ENCODE results near the gene USHBP1. TPM values are rescaled to one million over a fixed set of nuclear protein-coding genes. Genes with fewer than 3 reads are reported as not detected.

USHBP1 gene
- total RNA-seq (2014; rRNA removed; shearing (Covaris generic)), result 7.5 and 13.6 TPM in 2 replicates

GRCh38 chr19:17264641-17264979 lies at the start of gene USHBP1:
Gene USHBP1, minus strand, starts transcription at chr19:17264745. Its CDS starts 446 bp downstream, at chr19:17264299.
- peak; percentile 94 for DNase-seq
- no peaks in the 10 kb centered on the region for H3K27me3 ChIP-seq (ENCODE audit: control insufficient read depth, insufficient read depth, low read length)
- H3K4me3 ChIP-seq (ENCODE audit: insufficient read depth, low read depth, low read length), result 0 out of 2 replicates have a peak within 1 kb of the TSS, but pooled peaks have one; percentile 1
- peaks cover 2% of the 10 kb centered on the region for H3K36me3 ChIP-seq (replicated peaks; ENCODE audit: control insufficient read depth, insufficient read depth, low read length)

DNA sequence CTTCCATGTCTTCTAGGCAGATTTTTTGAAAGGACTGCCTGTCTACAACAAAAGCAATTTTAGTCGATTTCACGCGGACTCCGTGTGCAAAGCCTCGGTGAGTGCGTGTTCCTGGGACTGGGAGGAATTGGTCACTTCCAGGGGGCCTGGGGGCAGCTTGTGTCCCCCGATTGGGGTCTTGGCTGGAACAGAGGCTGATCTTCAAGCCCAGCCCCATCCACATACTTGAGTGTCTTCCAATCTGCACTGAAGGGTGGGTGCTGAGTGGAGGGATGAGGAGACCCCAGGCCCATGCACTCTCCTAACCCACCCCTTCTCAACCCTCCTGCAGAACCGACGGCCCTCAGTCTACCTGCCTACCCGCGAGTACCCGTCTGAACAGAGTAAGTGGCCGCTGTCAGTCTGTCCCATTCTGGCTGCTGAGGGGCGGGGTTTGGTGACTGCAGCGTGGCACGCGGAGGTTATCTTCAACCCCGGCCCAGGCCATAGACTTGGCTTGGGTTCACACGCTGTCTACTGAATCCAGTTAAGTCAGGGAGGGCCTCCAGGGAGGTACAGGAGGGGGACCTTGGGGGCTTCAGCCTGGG lies 49.6 kb upstream of the USHBP1 start:
- no peak for DNase-seq
- Histone ChIP-seq H3K27me3 (ENCODE audit: control insufficient read depth, insufficient read depth, low read length) (no peaks in the 10 kb centered on the region), H3K4me3 (ENCODE audit: insufficient read depth, low read depth, low read length) (no peak overlapping the region), H3K36me3 (replicated peaks; ENCODE audit: control insufficient read depth, insufficient read depth, low read length) (peaks cover 11% of the 10 kb centered on the region)

DNA sequence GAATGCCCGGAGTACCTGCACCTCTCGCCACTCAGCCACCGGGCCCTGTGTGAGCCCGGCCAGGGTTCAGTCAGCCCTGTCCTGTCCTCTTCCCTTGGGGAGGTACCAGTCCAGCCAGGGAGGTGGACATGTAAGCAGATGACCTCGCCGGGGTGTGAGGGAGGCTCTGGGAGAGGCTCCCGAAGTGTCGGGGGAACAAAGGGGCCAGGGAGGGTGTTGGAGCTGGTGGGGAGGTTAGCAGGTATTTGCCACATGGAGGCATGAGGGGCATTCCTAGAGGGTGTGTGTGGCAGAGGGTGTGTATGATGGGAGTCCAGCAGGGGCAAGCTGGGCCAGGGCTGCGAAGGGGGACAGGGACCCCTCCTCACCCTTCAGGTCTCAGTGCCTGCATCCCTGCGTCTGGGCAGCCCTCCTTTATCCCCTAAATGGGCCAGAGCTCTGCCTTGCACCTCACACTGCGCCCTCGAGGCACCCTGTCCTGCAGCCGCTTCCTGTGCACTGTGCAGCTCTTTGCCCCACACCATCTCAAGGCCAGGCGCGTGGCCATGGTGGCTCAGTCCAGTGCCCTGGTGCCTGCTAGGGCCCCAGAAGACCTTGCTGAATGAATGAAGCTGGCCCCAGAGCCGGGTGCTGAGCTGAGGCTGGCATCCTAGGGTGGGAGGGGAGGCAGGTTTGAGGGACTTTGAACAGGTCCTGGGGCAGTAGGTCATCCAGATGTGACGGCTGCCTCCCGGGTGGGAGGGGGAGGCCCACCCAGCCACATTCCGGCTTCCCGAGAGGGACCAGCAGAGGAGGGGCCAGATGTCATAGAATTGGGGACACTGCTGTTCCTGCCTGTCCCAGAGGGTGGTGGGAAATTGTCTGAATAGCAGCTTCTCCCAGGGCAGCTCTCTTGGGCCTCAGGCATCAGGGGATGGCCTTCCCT lies 47.9 kb upstream of the USHBP1 start:
- Histone ChIP-seq H3K4me3 (ENCODE audit: insufficient read depth, low read depth, low read length) (no peak overlapping the region), H3K27me3 (ENCODE audit: control insufficient read depth, insufficient read depth, low read length) (no peaks in the 10 kb centered on the region), H3K36me3 (replicated peaks; ENCODE audit: control insufficient read depth, insufficient read depth, low read length) (peaks cover 11% of the 10 kb centered on the region)
- DNase-seq, result no peak

DNA sequence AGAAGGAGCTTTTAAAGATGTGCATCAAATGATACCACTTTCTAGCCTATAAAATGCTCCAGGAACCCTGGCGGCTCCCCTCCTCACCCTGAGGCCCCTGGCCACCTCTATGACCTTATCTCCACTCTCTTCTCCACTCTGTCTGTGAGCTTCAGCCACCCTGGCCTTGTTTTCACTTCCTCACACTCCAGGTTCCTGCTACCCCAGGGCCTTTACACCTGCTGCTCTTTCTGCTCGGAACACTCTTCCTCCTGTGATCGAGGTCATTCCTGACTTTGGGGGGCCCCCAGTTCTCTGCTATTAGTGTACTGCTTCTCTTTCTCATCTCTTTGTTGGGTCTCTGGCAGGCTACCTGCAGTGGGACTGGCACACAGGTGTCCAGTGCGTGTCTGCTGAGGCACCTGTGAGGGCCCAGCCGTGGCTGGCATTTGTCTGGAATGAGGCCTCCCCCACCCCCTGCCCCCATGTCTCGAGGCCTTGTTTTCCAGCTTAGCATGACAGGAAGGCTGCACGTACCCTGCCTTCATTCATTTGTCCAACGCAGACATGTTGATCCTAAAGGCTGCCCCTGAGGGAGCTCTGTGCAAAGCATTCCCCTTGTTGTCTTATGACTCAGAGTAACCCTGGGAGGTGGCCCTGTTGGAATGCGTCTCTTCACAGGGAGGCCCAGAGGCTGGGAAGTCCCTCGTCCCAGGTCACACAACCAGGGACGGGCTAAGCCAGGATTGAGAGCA lies 47.1 kb upstream of the USHBP1 start:
- Histone ChIP-seq H3K27me3 (ENCODE audit: control insufficient read depth, insufficient read depth, low read length) (no peaks in the 10 kb centered on the region), H3K4me3 (ENCODE audit: insufficient read depth, low read depth, low read length) (no peak overlapping the region)
- DNase-seq, result no peak

GRCh38 chr19:17309965-17310461 lies 45.5 kb upstream of the USHBP1 start:
- Histone ChIP-seq H3K27me3 (ENCODE audit: control insufficient read depth, insufficient read depth, low read length) (no peaks in the 10 kb centered on the region), H3K4me3 (ENCODE audit: insufficient read depth, low read depth, low read length) (peak overlapping the region; percentile 96), H3K36me3 (replicated peaks; ENCODE audit: control insufficient read depth, insufficient read depth, low read length) (peaks cover 6% of the 10 kb centered on the region)
- no peak for DNase-seq

More for the DNA sequence above, 47.1 kb upstream of the USHBP1 start:
- peaks cover 11% of the 10 kb centered on the region for H3K36me3 ChIP-seq (replicated peaks; ENCODE audit: control insufficient read depth, insufficient read depth, low read length)

DNA sequence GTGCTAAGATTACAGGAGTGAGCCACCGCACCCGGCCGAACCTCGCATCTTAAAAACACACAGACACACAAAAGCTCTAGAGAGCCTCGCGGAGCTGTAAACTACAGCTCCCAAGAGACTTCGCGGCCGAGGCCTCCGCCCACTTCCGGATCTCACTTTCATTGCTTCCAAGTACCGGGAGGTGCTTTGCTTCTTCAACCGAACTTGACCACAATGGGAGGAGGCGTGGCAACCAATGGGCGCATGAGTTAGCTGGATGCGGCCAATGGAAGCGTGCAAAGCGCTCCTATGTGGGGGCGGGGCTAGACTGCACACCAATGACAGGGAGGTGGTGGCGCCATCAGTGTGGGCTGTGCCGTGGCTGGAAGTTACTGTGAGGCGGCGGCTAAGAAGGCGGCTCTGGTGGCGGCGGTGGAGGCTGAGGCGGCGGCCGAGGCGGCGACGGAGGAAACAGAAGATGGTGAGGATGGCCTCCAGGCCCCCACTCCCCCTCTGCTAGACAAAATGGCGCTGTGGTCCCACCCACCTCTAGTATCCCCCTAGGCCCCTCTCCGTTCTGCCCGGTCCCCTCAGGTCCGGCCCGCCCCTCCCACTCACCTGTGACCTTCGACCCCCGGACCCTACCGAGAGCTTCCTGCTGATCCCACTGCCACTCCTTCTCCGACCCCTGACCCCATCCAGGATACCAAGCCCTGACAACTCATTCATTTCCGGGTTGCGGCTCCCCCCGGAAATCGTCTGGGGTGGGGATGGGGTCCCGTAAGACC lies 44.8 kb upstream of the USHBP1 start, which contains the start of gene DDA1:
DDA1 (plus strand) TSS at position 366 of the 767 bp plus-strand sequence; CDS start at position 458, 92 bp downstream.
- DNase-seq, result peak; percentile 99
- peak within 1 kb of the TSS; percentile 96 for H3K4me3 ChIP-seq (ENCODE audit: insufficient read depth, low read depth, low read length)
- peaks cover 3% of the 10 kb centered on the region for H3K36me3 ChIP-seq (replicated peaks; ENCODE audit: control insufficient read depth, insufficient read depth, low read length)
- no peaks in the 10 kb centered on the region for H3K27me3 ChIP-seq (ENCODE audit: control insufficient read depth, insufficient read depth, low read length)

DNA sequence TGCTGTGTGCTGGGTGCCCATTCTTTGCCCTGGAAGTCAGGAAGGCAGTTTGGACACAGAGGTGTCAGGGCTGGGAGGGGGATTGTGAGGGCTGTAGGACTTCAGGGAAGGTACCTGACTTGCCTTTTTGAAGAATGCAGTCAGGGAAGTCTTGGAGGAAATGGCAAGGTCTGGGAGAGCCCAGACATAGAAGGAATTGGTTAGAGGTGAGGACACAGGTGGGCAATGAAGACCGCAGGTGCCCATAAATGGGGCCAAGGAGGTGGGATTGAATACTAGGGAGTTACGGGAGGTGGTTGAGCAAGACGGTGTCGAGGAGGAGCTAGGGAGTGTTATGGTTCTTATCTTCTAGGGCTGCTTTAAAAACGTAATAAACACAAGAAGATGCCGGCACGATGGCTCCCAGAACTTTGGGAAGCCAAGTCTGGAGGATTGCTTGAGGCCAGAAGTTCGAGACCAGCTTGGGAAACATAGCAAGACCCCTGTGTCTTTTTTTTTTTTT lies 43.4 kb upstream of the USHBP1 start:
- DNase-seq, result no peak
- Histone ChIP-seq H3K4me3 (ENCODE audit: insufficient read depth, low read depth, low read length) (no peak overlapping the region), H3K27me3 (ENCODE audit: control insufficient read depth, insufficient read depth, low read length) (no peaks in the 10 kb centered on the region), H3K36me3 (replicated peaks; ENCODE audit: control insufficient read depth, insufficient read depth, low read length) (no peaks in the 10 kb centered on the region; the same call in 1 of the 2 replicates)

- Histone ChIP-seq H3K27me3 (ENCODE audit: control insufficient read depth, insufficient read depth, low read length) (no peaks in the 10 kb centered on the region), H3K36me3 (replicated peaks; ENCODE audit: control insufficient read depth, insufficient read depth, low read length) (no peaks in the 10 kb centered on the region), H3K4me3 (ENCODE audit: insufficient read depth, low read depth, low read length) (peak overlapping the region; percentile 90)
- no peak for DNase-seq
These were observed 41.8 kb upstream of the USHBP1 start for GRCh38 chr19:17306285-17306714.

GRCh38 chr19:17305517-17306284 lies 41.2 kb upstream of the USHBP1 start, which contains the start of gene MRPL34:
Gene MRPL34, plus strand, starts transcription at chr19:17305872. Its CDS starts 21 bp downstream, at chr19:17305893.
- Histone ChIP-seq H3K4me3 (ENCODE audit: insufficient read depth, low read depth, low read length) (peak within 1 kb of the TSS; percentile 90), H3K36me3 (replicated peaks; ENCODE audit: control insufficient read depth, insufficient read depth, low read length) (no peaks in the 10 kb centered on the region), H3K27me3 (ENCODE audit: control insufficient read depth, insufficient read depth, low read length) (no peaks in the 10 kb centered on the region)
- peak; percentile 94 for DNase-seq

- Histone ChIP-seq H3K4me3 (ENCODE audit: insufficient read depth, low read depth, low read length) (0 out of 2 replicates have a peak overlapping the region, but pooled peaks have one; percentile 10), H3K27me3 (ENCODE audit: control insufficient read depth, insufficient read depth, low read length) (no peaks in the 10 kb centered on the region), H3K36me3 (replicated peaks; ENCODE audit: control insufficient read depth, insufficient read depth, low read length) (no peaks in the 10 kb centered on the region)
- DNase-seq, result no peak
These were observed 40.6 kb upstream of the USHBP1 start for GRCh38 chr19:17305216-17305516.

DNA sequence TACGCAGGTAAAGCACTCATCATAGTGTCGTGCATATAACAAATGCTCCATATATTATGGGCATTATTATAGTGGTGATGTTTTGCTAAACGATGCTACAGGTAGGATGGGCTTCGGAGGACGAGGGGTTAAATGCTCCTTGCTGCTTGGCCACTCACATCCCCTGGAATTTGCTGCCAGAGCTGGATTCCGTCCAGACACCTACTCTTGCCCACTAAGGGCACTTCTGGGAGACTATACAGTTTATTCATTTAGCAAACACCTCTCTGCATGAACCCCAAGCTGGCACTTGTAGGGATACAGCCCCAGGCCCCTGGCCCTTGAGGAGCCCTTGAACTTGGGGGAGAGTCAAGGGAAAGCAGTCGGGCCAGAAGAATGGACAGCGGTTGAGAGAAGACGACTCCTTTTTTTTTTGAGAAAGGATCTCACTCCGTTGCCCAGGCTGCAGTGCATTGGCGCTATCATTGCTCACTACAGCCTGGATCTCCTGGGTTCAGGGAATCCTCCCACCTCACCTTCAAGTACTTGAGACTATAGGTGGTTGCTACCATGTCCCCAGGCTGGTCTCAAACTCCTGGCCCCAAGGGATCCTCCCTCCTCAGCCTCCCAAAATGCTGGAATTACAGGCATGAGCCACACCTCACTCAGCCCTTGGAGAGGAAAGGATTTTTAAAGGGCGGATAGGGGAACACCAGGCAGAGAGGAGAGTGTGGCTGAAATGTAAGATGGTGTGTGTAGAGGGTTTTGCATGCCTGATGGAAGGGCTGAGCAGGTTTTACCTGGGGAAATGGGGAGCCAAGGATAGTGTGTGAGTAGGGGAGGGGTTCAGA lies 40.1 kb upstream of the USHBP1 start:
- no peak for DNase-seq
- no peak overlapping the region for H3K4me3 ChIP-seq (ENCODE audit: insufficient read depth, low read depth, low read length)
- no peaks in the 10 kb centered on the region for H3K27me3 ChIP-seq (ENCODE audit: control insufficient read depth, insufficient read depth, low read length)
- no peaks in the 10 kb centered on the region for H3K36me3 ChIP-seq (replicated peaks; ENCODE audit: control insufficient read depth, insufficient read depth, low read length)

DNA sequence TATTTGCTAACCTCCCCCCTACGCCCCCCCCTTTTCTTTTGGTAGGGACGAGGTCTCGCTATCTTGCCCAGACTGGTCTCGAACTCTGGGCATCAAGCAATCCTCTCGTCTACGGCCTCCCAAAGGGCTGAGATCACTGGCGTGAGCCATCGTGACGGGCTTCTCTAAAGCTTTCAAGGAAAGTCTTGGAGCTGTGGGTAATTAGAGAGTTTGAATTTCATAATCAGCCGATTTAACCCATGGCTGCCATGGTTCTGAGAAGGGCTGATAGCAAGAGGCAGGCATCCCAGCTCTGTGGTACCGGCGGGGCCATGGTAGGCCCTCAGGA lies 39.4 kb upstream of the USHBP1 start:
- H3K27me3 ChIP-seq (ENCODE audit: control insufficient read depth, insufficient read depth, low read length), result no peaks in the 10 kb centered on the region
- H3K4me3 ChIP-seq (ENCODE audit: insufficient read depth, low read depth, low read length), result no peak overlapping the region

More for the DNA sequence above, 39.4 kb upstream of the USHBP1 start:
- H3K36me3 ChIP-seq (replicated peaks; ENCODE audit: control insufficient read depth, insufficient read depth, low read length), result no peaks in the 10 kb centered on the region
- DNase-seq, result no peak
